Measurements from ENCODE around the gene ADAM12.

ADAM12 gene

DNA sequence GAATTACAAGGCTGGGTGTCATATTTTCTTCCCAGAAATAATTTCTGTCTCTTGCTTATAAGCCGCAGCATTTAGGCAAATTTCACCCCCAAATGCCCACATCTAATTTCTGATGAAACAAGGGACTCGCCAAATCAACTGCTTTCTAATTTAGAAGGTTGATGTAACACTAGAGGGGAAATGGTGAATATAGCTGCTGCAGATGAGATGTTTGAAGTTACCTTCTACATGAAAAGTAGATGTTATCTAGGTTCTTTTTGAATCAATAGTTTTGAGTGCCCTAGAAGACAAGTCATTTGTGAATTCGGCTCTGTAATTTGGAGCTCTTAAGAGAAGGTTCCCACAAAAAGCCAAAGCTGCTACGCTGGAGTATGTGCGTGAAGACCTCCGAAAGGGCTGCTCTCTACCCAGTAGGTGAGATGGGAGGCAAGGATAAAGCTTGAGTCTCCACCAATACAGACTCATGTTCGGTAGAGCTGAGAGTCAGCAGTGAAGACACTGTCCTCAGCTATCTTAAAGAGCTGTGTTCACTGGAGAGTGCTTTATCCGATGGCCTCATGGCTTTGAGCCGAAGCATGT lies 392.5 kb downstream of the ADAM12 start (continued):
- no peak for TF ChIP-seq RARB (CRISPR knock-in tag; IDR thresholded peaks at IDR 0.05)
- no peak for TF ChIP-seq ZFP3 (CRISPR knock-in tag; IDR thresholded peaks at IDR 0.05)
- no peak for TF ChIP-seq ZFP30 (CRISPR knock-in tag; IDR thresholded peaks at IDR 0.05)
- TF ChIP-seq GLIS3 (CRISPR knock-in tag; IDR thresholded peaks at IDR 0.05), result no peak
- no peak for TF ChIP-seq ZNF70 (CRISPR knock-in tag; IDR thresholded peaks at IDR 0.05)
- no peak for TF ChIP-seq OSR1 (CRISPR knock-in tag; IDR thresholded peaks at IDR 0.05)
- TF ChIP-seq, protein P1, sequence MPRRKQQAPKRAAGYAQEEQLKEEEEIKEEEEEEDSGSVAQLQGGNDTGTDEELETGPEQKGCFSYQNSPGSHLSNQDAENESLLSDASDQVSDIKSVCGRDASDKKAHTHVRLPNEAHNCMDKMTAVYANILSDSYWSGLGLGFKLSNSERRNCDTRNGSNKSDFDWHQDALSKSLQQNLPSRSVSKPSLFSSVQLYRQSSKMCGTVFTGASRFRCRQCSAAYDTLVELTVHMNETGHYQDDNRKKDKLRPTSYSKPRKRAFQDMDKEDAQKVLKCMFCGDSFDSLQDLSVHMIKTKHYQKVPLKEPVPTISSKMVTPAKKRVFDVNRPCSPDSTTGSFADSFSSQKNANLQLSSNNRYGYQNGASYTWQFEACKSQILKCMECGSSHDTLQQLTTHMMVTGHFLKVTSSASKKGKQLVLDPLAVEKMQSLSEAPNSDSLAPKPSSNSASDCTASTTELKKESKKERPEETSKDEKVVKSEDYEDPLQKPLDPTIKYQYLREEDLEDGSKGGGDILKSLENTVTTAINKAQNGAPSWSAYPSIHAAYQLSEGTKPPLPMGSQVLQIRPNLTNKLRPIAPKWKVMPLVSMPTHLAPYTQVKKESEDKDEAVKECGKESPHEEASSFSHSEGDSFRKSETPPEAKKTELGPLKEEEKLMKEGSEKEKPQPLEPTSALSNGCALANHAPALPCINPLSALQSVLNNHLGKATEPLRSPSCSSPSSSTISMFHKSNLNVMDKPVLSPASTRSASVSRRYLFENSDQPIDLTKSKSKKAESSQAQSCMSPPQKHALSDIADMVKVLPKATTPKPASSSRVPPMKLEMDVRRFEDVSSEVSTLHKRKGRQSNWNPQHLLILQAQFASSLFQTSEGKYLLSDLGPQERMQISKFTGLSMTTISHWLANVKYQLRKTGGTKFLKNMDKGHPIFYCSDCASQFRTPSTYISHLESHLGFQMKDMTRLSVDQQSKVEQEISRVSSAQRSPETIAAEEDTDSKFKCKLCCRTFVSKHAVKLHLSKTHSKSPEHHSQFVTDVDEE (CRISPR knock-in tag; IDR thresholded peaks at IDR 0.05), result no peak
- TF ChIP-seq, protein P2, sequence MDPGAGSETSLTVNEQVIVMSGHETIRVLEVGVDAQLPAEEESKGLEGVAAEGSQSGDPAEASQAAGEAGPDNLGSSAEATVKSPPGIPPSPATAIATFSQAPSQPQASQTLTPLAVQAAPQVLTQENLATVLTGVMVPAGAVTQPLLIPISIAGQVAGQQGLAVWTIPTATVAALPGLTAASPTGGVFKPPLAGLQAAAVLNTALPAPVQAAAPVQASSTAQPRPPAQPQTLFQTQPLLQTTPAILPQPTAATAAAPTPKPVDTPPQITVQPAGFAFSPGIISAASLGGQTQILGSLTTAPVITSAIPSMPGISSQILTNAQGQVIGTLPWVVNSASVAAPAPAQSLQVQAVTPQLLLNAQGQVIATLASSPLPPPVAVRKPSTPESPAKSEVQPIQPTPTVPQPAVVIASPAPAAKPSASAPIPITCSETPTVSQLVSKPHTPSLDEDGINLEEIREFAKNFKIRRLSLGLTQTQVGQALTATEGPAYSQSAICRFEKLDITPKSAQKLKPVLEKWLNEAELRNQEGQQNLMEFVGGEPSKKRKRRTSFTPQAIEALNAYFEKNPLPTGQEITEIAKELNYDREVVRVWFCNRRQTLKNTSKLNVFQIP (CRISPR knock-in tag; IDR thresholded peaks at IDR 0.05; ENCODE audit: borderline replicate concordance, low read depth), result no peak
- no peak for TF ChIP-seq ARNTL (CRISPR knock-in tag; IDR thresholded peaks at IDR 0.05; ENCODE audit: borderline replicate concordance, low read depth)

DNA sequence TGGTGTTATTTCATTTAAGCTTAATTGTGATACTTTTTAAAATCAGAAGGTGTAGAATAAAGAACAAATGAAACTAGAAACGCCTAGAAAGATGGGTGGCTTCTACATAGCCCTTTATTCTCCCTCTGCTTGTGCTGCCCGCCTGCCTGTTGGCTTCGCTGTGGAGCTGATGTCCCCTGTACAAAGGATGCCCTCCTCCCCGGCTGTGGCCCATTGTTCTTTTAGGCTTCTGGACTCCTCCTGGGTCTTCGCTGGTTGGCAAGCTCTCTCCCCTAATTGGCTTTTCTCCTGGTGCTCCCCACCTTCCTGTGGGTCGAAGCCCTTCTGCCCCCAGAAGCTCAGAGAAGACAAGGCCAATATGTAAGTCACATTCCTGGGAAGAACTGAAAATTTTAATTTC lies 393.7 kb downstream of the ADAM12 start:
- no peak for TF ChIP-seq ARNTL (CRISPR knock-in tag; IDR thresholded peaks at IDR 0.05; ENCODE audit: borderline replicate concordance, low read depth)
- TF ChIP-seq, protein P3, sequence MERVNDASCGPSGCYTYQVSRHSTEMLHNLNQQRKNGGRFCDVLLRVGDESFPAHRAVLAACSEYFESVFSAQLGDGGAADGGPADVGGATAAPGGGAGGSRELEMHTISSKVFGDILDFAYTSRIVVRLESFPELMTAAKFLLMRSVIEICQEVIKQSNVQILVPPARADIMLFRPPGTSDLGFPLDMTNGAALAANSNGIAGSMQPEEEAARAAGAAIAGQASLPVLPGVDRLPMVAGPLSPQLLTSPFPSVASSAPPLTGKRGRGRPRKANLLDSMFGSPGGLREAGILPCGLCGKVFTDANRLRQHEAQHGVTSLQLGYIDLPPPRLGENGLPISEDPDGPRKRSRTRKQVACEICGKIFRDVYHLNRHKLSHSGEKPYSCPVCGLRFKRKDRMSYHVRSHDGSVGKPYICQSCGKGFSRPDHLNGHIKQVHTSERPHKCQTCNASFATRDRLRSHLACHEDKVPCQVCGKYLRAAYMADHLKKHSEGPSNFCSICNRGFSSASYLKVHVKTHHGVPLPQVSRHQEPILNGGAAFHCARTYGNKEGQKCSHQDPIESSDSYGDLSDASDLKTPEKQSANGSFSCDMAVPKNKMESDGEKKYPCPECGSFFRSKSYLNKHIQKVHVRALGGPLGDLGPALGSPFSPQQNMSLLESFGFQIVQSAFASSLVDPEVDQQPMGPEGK (CRISPR knock-in tag; IDR thresholded peaks at IDR 0.05; ENCODE audit: borderline replicate concordance), result no peak
- TF ChIP-seq ISL1 (CRISPR knock-in tag; IDR thresholded peaks at IDR 0.05), result no peak
- TF ChIP-seq, protein P4, sequence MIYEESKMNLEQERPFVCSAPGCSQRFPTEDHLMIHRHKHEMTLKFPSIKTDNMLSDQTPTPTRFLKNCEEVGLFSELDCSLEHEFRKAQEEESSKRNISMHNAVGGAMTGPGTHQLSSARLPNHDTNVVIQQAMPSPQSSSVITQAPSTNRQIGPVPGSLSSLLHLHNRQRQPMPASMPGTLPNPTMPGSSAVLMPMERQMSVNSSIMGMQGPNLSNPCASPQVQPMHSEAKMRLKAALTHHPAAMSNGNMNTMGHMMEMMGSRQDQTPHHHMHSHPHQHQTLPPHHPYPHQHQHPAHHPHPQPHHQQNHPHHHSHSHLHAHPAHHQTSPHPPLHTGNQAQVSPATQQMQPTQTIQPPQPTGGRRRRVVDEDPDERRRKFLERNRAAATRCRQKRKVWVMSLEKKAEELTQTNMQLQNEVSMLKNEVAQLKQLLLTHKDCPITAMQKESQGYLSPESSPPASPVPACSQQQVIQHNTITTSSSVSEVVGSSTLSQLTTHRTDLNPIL (CRISPR knock-in tag; IDR thresholded peaks at IDR 0.05; ENCODE audit: low read depth), result no peak
- TF ChIP-seq, protein P2 (CRISPR knock-in tag; IDR thresholded peaks at IDR 0.05; ENCODE audit: borderline replicate concordance, low read depth), result no peak
- no peak for TF ChIP-seq ZFP30 (CRISPR knock-in tag; IDR thresholded peaks at IDR 0.05)
- no peak for TF ChIP-seq ZNF70 (CRISPR knock-in tag; IDR thresholded peaks at IDR 0.05)
- TF ChIP-seq ESRRG (CRISPR knock-in tag; IDR thresholded peaks at IDR 0.05), result no peak
- TF ChIP-seq ZC3H10 (CRISPR knock-in tag; IDR thresholded peaks at IDR 0.05), result no peak
- TF ChIP-seq PPARA (CRISPR knock-in tag; IDR thresholded peaks at IDR 0.05; ENCODE audit: borderline replicate concordance), result no peak
- TF ChIP-seq OSR1 (CRISPR knock-in tag; IDR thresholded peaks at IDR 0.05), result no peak
- TF ChIP-seq RARB (CRISPR knock-in tag; IDR thresholded peaks at IDR 0.05), result no peak
- TF ChIP-seq SNAI2 (CRISPR knock-in tag; IDR thresholded peaks at IDR 0.05), result no peak
- no peak for TF ChIP-seq TOX (CRISPR knock-in tag; IDR thresholded peaks at IDR 0.05; ENCODE audit: borderline replicate concordance)
- TF ChIP-seq GLIS3 (CRISPR knock-in tag; IDR thresholded peaks at IDR 0.05), result no peak
- TF ChIP-seq, protein P1 (CRISPR knock-in tag; IDR thresholded peaks at IDR 0.05), result no peak
- no peak for ATAC-seq
